Stimulated activated naive CD8-positive, alpha-beta T cell treated with anti-CD3 and anti-CD28 coated beads, Interleukin-15, Interleukin-2, amounts not matched to agents 100 U/mL and 50 U/mL, for 24 hours (primary cell): ENCODE measurements around the gene SH3GL1.

Experiments used
- ATAC-seq: fragments of 150-1000 bp; cut with Tn5 transposase; one replicate; pipeline ENCODE4 v1.10.0; 2021
- DNase-seq: peaks from one replicate; pipeline ENCODE4 v3.0.0; 2021

Gene SH3GL1

DNA sequence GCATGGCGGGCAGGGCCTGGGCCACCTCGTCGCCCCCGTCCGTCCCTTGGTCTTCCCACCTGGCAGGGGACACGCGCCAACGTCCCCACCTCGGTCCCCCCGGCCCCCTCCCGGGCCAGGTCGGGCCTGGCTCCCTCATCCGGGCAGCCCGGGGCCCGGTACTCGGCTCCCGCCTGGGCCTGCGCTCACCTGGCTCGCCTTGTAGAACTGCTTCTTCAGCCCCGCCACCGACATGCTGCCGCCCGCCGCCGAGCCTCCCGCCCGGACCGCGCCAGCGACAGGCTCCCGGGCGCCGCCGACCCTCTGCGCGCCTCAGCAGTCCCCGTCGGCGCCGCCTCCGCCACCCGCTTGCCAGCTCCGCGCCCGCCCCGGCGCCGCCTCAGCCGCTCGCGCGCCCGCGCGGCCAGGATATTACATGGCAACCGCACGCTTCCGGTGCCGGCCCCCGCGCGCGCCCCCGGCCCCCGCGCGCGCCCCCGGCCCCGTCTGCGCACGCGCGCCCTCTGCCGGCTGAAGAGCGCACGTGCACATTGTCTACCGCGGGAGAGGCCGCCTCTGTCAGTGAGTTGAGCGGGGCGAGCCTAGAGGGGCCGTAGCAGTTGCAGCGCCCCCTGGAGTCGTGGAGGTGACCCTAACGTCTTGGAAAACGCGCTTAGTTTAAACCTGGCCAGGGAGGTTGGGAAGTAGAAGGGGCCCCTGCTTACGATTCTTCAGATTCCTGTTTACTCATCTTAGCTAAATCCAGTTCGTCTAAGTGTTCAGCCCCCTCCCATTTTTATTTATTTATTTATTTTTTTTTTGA is at the start of gene SH3GL1:
Gene SH3GL1 (minus strand): TSS at position 413 of the 802 bp plus-strand sequence. CDS start 179 bp downstream, at position 234.
- DNase-seq (peak; percentile 93), ATAC-seq (peak; percentile 77)

DNA sequence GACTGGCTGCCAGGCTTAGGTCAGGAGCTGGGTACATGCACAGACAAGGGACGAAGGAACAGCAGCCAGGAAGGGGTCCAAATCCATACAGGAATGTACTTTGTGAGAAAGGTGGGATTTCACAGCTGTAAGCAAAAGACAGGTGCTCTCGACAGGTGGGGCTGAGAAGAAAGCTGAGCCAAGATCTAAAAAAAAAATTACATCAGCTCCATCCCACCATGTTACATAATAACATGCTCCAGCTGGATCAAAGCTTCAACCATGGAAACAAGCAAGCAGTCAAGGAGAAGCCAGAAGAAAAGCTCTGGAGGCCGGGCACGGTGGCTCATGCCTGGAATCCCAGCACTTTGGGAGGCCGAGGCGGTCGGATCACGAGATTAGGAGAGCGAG is 49.3 kb upstream of the SH3GL1 start:
- no peak for ATAC-seq

DNA sequence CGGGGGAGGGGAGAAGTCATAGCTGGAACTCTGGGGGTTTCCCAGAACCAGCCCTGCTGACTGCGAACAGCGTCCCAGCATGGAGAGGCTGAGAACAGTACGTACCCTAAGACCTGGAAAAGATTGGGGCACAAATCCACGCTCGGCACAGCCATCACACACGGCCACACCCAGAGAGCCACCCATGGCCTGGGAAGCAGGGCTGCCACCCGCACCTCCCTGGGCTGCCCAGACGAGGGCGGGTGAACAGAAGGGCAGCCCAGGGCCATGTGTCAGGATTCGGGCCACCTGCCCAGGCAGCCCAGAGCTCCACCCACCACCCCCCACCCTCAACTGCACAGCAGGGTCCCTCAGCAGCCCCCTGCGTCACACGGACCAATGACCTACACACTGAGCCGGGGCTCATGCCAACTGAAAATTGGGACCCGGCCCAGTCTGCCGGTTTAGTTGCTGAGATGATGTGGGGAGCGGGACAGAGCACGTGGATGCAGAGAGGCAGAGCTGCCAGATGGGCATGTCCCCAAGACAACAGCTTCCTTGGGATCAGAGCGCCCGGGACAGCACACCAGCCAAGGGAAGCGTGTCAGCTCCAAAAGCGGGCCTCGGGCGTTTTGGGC is 48.8 kb upstream of the SH3GL1 start:
- no peak for ATAC-seq
- no peak for DNase-seq

More for the DNA sequence above, 49.3 kb upstream of the SH3GL1 start:
- no peak for DNase-seq

DNA sequence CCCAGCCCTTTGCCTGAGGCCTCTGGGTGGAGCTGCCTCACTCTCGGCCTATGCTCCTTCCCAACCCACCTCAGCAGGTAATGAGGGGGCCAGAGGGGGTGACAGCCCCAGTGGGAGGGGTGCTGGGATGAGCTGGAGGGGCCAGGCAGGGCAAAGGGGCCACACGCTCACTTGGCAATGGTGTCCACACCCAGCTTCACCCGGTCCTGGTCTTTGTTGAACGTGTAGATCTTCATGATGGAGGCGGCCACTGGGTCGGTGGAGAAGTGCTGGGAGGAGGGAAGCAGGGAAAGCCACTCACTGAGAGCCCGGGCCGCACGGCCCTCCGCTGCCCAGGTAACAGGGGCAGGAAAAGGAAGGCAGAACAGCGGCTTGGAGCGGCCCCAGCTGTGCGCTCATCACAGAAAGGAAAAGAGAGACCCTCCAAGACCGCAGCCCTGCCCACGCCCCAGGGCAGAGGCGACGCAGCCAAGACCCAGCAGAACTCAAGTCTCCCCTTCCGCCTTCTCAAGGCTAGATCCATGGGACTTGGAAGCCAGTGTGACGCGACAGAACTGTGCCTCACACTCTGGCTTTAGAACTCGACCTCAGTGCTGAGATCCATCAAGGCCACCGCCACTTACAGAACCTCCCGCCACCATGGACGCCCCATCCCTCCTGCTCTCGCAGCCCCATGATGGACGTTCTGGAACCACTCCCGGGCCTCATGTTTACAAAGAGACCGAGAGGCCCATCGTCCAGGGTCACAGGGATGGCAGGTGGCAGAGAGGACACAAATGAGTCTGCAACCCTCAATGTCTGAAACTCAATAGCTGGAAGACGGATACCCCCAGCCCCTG is 48.0 kb upstream of the SH3GL1 start:
- DNase-seq: no peak
- ATAC-seq: no peak

- no peak for DNase-seq
- ATAC-seq: no peak
These were observed 47.2 kb upstream of the SH3GL1 start for GRCh38 chr19:4447327-4448146.

GRCh38 chr19:4446704-4447200 is 46.4 kb upstream of the SH3GL1 start:
- DNase-seq (no peak), ATAC-seq (peak; percentile 10)

- ATAC-seq: no peak
- no peak for DNase-seq
These were observed 45.8 kb upstream of the SH3GL1 start for GRCh38 chr19:4445963-4446703.

DNA sequence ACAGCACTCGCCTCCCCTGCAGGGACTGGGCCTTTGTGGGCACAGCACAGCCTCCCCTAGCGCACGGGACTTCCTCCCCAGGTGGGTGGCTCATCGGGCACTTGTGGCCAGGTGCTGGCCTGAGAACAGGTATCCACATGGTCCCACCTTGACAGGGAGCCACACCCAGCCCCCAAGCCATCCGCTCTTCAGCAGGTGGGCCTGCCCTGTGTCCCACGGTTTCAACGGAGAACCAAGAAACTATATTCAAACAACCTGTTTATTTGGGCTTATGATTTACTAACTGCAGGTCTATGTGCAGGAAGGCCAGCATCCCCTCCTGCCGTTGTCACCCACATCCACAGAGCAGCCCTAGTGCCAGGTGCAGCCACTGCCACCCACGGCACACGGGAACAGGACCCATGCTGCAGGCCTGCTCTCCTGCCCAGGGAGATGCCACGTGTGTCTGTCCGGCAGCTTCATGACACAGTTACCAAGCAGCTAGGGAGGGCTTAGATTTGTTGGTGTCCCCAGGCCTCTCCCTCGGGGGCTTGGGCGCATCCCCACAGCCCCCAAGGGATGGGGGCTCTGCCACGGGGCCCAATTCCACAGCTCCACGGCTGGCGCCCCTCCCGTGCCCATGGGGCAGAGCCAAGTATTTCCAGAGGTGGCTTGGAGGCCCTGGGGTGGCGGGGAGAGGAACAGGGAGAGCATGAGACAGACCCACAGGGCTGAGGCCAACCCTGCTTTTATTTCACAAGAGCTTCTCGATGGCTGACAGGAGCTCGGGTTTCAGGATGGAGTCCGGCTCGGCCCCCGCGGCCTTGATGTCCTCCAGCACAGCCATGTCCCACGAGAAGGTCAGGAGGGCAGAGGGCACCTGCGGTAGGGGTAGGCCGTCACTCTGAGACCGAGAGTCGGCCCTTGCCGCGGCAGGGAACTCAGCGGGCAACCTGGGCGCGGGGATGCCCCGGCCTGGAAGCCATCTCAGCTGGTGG is 44.7 kb upstream of the SH3GL1 start:
- ATAC-seq (no peak), DNase-seq (no peak)

- no peak for ATAC-seq
- no peak for DNase-seq
These were observed 43.8 kb upstream of the SH3GL1 start for GRCh38 chr19:4443966-4444764.

GRCh38 chr19:4443188-4443587 is 42.8 kb upstream of the SH3GL1 start:
- ATAC-seq (no peak), DNase-seq (no peak)

- no peak for DNase-seq
These were observed 42.4 kb upstream of the SH3GL1 start for GRCh38 chr19:4442819-4443146.

GRCh38 chr19:4441994-4442818 is 41.9 kb upstream of the SH3GL1 start:
- ATAC-seq (no peak), DNase-seq (no peak)

More at GRCh38 chr19:4442819-4443146, 42.4 kb upstream of the SH3GL1 start:
- no peak for ATAC-seq

- ATAC-seq (no peak), DNase-seq (no peak)
These were observed 38.9 kb upstream of the SH3GL1 start for GRCh38 chr19:4439243-4439642.

DNA sequence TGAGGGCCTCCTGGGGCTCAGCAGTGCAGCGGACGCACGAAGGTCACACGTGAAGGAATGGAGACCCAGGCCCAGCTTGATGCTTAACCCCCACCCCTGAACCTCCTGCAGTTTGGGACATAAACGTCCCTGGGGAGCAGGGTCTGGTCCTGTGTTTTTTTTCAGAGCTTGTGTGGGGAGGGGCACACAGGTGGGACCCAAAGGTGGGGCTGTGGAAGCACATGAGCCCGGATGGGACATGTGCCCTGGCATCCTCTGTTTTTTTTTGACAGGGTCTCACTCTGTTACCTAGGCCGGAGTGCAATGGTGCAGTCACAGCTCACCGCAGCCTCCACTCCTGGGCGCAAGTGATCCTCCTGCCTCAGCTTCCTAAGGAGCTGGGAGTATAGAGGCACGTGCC is 36.8 kb upstream of the SH3GL1 start:
- no peak for DNase-seq
- no peak for ATAC-seq

GRCh38 chr19:4436231-4436630 is 35.9 kb upstream of the SH3GL1 start:
- no peak for DNase-seq
- no peak for ATAC-seq

GRCh38 chr19:4434391-4434790 is 34.0 kb upstream of the SH3GL1 start:
- DNase-seq (no peak), ATAC-seq (no peak)

- DNase-seq (no peak), ATAC-seq (no peak)
These were observed 32.7 kb upstream of the SH3GL1 start for GRCh38 chr19:4432918-4433506.
